SK-N-SH (cell line): ENCODE measurements around the gene KIF6. TPM values are rescaled to one million over a fixed set of nuclear protein-coding genes. Genes with fewer than 3 reads are reported as not detected.

ENCODE experiments used
- CTCF ChIA-PET: fragments of 300-600, 350-600 bp; formaldehyde crosslinking; extraction: SDS; loops from one replicate; lab custom pipeline; 2021; lab: Yijun Ruan, JAX
- POLR2A ChIA-PET: fragments of 350-600 bp; sonication (Branson Sonifier 250); formaldehyde crosslinking; extraction: SDS; loops from one replicate; lab custom pipeline; 2020; ENCODE audit warnings: antibody characterized with exemption, inconsistent platforms; lab: Yijun Ruan, JAX
- DNase-seq: peaks from one replicate; pipeline ENCODE4 v3.0.0; 2012
- H2AFZ ChIP-seq: fragments of 200-600 bp; sonication (generic); 2 replicates; pipeline ENCODE4 v1.8.1; 2016; ENCODE audit warnings: antibody characterized with exemption, mild to moderate bottlenecking, low read depth
- H3F3A ChIP-seq: fragments of 200-600 bp; sonication (generic); replicated peaks from 2 replicates; pipeline ENCODE3; 2016; ENCODE audit warnings: antibody characterized with exemption, mild to moderate bottlenecking; ENCODE audit not compliant: insufficient read depth
- H3K27ac ChIP-seq, 2 experiments: fragments of 200-500 bp in 1 of 2; fragments of 200-600 bp in 1 of 2; sonication (Bioruptor generic) in 1 of 2; sonication (generic), shearing (Covaris generic) in 1 of 2; 2 replicates each; pipeline versions ENCODE4 v1.5.1 to v1.6.1; 2014 to 2016; ENCODE audit warnings: low read depth in 2 of 2, inconsistent platforms in 1 of 2, low read length in 1 of 2, mild to moderate bottlenecking in 1 of 2, mixed read lengths in 1 of 2
- H3K27me3 ChIP-seq: fragments of 200-600 bp; sonication (generic), shearing (Covaris generic); 2 replicates; pipeline ENCODE4 v1.6.1; 2016; ENCODE audit warnings: mixed run types; ENCODE audit not compliant: insufficient read depth
- H3K36me3 ChIP-seq, 2 experiments: fragments of 200-500 bp in 1 of 2; fragments of 200-600 bp in 1 of 2; sonication (Bioruptor generic) in 1 of 2; sonication (generic) in 1 of 2; replicated peaks in 1 of 2; 2 replicates each; pipeline versions ENCODE3 to v1.5.1; 2014 to 2016; ENCODE audit warnings: low read length in 1 of 2, mild to moderate bottlenecking in 1 of 2; ENCODE audit not compliant: insufficient read depth in 2 of 2, control insufficient read depth in 1 of 2
- H3K4me1 ChIP-seq, 2 experiments: fragments of 200-500 bp in 1 of 2; fragments of 200-600 bp in 1 of 2; sonication (Bioruptor generic) in 1 of 2; sonication (generic), shearing (Covaris generic) in 1 of 2; 2 replicates each; pipeline versions ENCODE4 v1.5.1 to v1.6.1; 2014 to 2016; ENCODE audit warnings: low read depth in 1 of 2, low read length in 1 of 2, mixed run types in 1 of 2; ENCODE audit not compliant: insufficient read depth in 2 of 2, control insufficient read depth in 1 of 2
- H3K4me2 ChIP-seq: fragments of 200-600 bp; sonication (generic), shearing (Covaris generic); 2 replicates; pipeline ENCODE4 v1.6.1; 2017; ENCODE audit warnings: mixed run types
- H3K4me3 ChIP-seq, 2 experiments: fragments of 200-500 bp in 1 of 2; fragments of 200-600 bp in 1 of 2; sonication (Bioruptor generic) in 1 of 2; sonication (generic), shearing (Covaris generic) in 1 of 2; 2 replicates each; pipeline versions ENCODE4 v1.5.1 to v1.8.1; 2014 to 2016; ENCODE audit warnings: low read depth in 2 of 2, inconsistent platforms in 1 of 2, low read length in 1 of 2, mild to moderate bottlenecking in 1 of 2, mixed read lengths in 1 of 2, moderate library complexity in 1 of 2
- H3K79me2 ChIP-seq: fragments of 200-600 bp; sonication (generic); 2 replicates; pipeline ENCODE4 v1.8.1; 2017; ENCODE audit warnings: mild to moderate bottlenecking; ENCODE audit not compliant: insufficient read depth
- H3K9ac ChIP-seq: fragments of 200-600 bp; sonication (generic); 2 replicates; pipeline ENCODE4 v1.6.1; 2017; ENCODE audit warnings: mixed run types
- H3K9me2 ChIP-seq: fragments of 200-600 bp; sonication (generic); 2 replicates; pipeline ENCODE4 v1.6.1; 2017; ENCODE audit warnings: mixed run types
- H3K9me3 ChIP-seq: fragments of 200-600 bp; sonication (generic); 2 replicates; pipeline ENCODE4 v1.6.1; 2017; ENCODE audit warnings: mixed run types, mild to moderate bottlenecking, moderate library complexity
- H4K20me1 ChIP-seq: fragments of 200-600 bp; sonication (generic); 2 replicates; pipeline ENCODE4 v1.6.1; 2017; ENCODE audit warnings: mild to moderate bottlenecking, mixed run types; ENCODE audit not compliant: insufficient read depth
- CHD2 ChIP-seq: fragments of 150-350 bp; IDR thresholded peaks from 2 replicates; pipeline ENCODE4 v1.6.1; 2018; ENCODE audit warnings: low read length; ENCODE audit not compliant: partially characterized antibody
- ELF1 ChIP-seq: IDR thresholded peaks from 2 replicates; pipeline ENCODE4 v1.4.0; 2012
- EZH2phosphoT487 ChIP-seq: fragments of 200-600 bp; sonication (generic); IDR thresholded peaks from 2 replicates; pipeline ENCODE4 v1.6.1; 2017; ENCODE audit warnings: low read depth, mixed run types, mild to moderate bottlenecking, antibody characterized with exemption, moderate library complexity, borderline replicate concordance
- FOSL2 ChIP-seq: IDR thresholded peaks from 2 replicates; pipeline ENCODE4 v1.4.0; 2012; ENCODE audit warnings: low read depth, mild to moderate bottlenecking, moderate library complexity, borderline replicate concordance
- GABPA ChIP-seq: IDR thresholded peaks from 2 replicates; pipeline ENCODE4 v1.4.0; 2012; ENCODE audit warnings: low read depth, mild to moderate bottlenecking
- GATA2 ChIP-seq: sonication (generic); formaldehyde crosslinking; IDR thresholded peaks from 2 replicates; pipeline ENCODE4 v1.5.0; 2020; ENCODE audit warnings: mild to moderate bottlenecking, missing genetic modification reagents
- JUND ChIP-seq: IDR thresholded peaks from 2 replicates; pipeline ENCODE4 v1.4.0; 2012
- MEF2A ChIP-seq: IDR thresholded peaks from 2 replicates; pipeline ENCODE4 v1.4.0; 2012; ENCODE audit warnings: low read depth, borderline replicate concordance
- MXI1 ChIP-seq: IDR thresholded peaks from 2 replicates; pipeline ENCODE4 v1.6.1; 2012; ENCODE audit warnings: mild to moderate bottlenecking, low read depth, low read length, improper control_type of control experiment
- RFX5 ChIP-seq: IDR thresholded peaks from 2 replicates; pipeline ENCODE4 v1.6.1; 2012; ENCODE audit warnings: mild to moderate bottlenecking, improper control_type of control experiment, low read length
- TAF1 ChIP-seq: IDR thresholded peaks from 2 replicates; pipeline ENCODE4 v1.6.1; 2012; ENCODE audit warnings: low read depth, mild to moderate bottlenecking, low read length, moderate library complexity, borderline replicate concordance
- TEAD4 ChIP-seq: IDR thresholded peaks from 2 replicates; pipeline ENCODE4 v1.4.0; 2012; ENCODE audit warnings: mild to moderate bottlenecking, borderline replicate concordance; ENCODE audit not compliant: insufficient read depth
- WGBS: methylation state at CpG from one replicate; pipeline ENCODE4 v1.1.6; 2017; ENCODE audit warnings: low lambda C conversion rate; 5-methylcytosine and 5-hydroxymethylcytosine counted together
- polyA plus RNA-seq, 3 experiments: library from polyadenylated mRNA; depleted of rRNA; stranded (reverse); fragments of >200 nt; gene quantifications; 2 replicates each; pipeline ENCODE4 v1.2.3, GENCODE V29; 2012
- TF ChIP-seq, protein P1 (sequence below): IDR thresholded peaks from 2 replicates; pipeline ENCODE4; 2012
- TF ChIP-seq, protein P2 (sequence below): fragments of 150-350 bp; IDR thresholded peaks from 2 replicates; pipeline ENCODE4 v1.6.1; 2016; ENCODE audit warnings: mild to moderate bottlenecking, low read depth, low read length
- TF ChIP-seq, protein P3 (sequence below): IDR thresholded peaks from 2 replicates; pipeline ENCODE4 v1.4.0; 2012; ENCODE audit warnings: low read depth, borderline replicate concordance
- TF ChIP-seq, protein P4 (sequence below): fragments of 200-600 bp; sonication (generic); IDR thresholded peaks from 2 replicates; pipeline ENCODE4 v1.6.1; 2017; ENCODE audit warnings: antibody characterized with exemption, mild to moderate bottlenecking, moderate library complexity
- TF ChIP-seq, protein P5 (sequence below): fragments of 150-350 bp; IDR thresholded peaks from 2 replicates; pipeline ENCODE4 v1.6.1; 2017; ENCODE audit warnings: antibody characterized with exemption, low read length, low read depth, borderline replicate concordance
- TF ChIP-seq, protein P6 (sequence below): IDR thresholded peaks from 2 replicates; pipeline ENCODE4 v1.6.1; 2012; ENCODE audit warnings: mild to moderate bottlenecking, low read depth, low read length, moderate library complexity

The KIF6 gene
- polyA plus RNA-seq, 1 of the 3 experiments (the other 2 are of a cell fraction) = 0.13 TPM

DNA sequence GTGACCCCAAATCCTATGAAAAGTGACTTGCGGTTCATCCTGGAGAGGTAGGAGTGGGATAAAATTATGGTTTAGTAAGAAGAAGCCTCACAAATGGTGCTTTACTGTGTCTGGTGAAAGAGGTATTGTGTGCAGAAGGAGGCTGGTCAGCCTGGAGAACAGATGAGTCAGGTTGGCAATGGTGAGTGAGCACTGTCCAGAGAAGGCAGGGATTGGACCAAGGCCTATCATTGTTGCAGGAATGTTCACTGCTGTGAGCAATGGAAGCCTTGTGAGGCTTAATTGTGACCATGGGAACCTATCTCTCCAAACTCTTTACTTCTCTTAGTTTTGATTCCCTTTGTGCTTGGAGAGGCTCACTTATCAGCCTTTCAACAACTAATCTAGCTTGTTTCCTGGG lies 313.7 kb downstream of the KIF6 start:
- Histone ChIP-seq H3K4me1 (peaks cover 0 to 3% of the 10 kb centered on the region in 2 experiments; a peak in 1 of 4 replicates), H3K9me2 (no peaks in the 10 kb centered on the region), H4K20me1 (no peaks in the 10 kb centered on the region), H3K4me3 (no peak overlapping the region), H3K4me2 (no peak overlapping the region), H3K27ac (no peak overlapping the region), H3K36me3 (no peaks in the 10 kb centered on the region), H3K9me3 (no peaks in the 10 kb centered on the region), H3F3A (no peaks in the 10 kb centered on the region), H3K79me2 (no peaks in the 10 kb centered on the region), H3K27me3 (no peaks in the 10 kb centered on the region), H3K9ac (no peak overlapping the region), H2AFZ (no peak overlapping the region)
- ChIA-PET CTCF (interaction anchor here (0.9 kb wide), 1 partner anchor 26 kb away, joined by 3 read pairs; no protein-coding TSS in a partner anchor), POLR2A (no interaction called here)
- WGBS = 89% methylated on average over 1 of the region's 1 CpG
- no peak for DNase-seq
- TF ChIP-seq, protein P1, sequence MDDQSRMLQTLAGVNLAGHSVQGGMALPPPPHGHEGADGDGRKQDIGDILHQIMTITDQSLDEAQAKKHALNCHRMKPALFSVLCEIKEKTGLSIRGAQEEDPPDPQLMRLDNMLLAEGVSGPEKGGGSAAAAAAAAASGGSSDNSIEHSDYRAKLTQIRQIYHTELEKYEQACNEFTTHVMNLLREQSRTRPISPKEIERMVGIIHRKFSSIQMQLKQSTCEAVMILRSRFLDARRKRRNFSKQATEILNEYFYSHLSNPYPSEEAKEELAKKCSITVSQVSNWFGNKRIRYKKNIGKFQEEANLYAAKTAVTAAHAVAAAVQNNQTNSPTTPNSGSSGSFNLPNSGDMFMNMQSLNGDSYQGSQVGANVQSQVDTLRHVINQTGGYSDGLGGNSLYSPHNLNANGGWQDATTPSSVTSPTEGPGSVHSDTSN = no peak
- TF ChIP-seq MXI1 (no peak), TEAD4 (no peak), MEF2A (no peak), TAF1 (no peak), ELF1 (no peak), FOSL2 (no peak), RFX5 (no peak), GABPA (no peak), CHD2 (no peak), EZH2phosphoT487 (no peak), JUND (no peak), GATA2 (no peak)
- TF ChIP-seq, protein P2, sequence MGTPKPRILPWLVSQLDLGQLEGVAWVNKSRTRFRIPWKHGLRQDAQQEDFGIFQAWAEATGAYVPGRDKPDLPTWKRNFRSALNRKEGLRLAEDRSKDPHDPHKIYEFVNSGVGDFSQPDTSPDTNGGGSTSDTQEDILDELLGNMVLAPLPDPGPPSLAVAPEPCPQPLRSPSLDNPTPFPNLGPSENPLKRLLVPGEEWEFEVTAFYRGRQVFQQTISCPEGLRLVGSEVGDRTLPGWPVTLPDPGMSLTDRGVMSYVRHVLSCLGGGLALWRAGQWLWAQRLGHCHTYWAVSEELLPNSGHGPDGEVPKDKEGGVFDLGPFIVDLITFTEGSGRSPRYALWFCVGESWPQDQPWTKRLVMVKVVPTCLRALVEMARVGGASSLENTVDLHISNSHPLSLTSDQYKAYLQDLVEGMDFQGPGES = no peak
- TF ChIP-seq, protein P3, sequence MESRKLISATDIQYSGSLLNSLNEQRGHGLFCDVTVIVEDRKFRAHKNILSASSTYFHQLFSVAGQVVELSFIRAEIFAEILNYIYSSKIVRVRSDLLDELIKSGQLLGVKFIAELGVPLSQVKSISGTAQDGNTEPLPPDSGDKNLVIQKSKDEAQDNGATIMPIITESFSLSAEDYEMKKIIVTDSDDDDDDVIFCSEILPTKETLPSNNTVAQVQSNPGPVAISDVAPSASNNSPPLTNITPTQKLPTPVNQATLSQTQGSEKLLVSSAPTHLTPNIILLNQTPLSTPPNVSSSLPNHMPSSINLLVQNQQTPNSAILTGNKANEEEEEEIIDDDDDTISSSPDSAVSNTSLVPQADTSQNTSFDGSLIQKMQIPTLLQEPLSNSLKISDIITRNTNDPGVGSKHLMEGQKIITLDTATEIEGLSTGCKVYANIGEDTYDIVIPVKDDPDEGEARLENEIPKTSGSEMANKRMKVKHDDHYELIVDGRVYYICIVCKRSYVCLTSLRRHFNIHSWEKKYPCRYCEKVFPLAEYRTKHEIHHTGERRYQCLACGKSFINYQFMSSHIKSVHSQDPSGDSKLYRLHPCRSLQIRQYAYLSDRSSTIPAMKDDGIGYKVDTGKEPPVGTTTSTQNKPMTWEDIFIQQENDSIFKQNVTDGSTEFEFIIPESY = no peak
- TF ChIP-seq, protein P4, sequence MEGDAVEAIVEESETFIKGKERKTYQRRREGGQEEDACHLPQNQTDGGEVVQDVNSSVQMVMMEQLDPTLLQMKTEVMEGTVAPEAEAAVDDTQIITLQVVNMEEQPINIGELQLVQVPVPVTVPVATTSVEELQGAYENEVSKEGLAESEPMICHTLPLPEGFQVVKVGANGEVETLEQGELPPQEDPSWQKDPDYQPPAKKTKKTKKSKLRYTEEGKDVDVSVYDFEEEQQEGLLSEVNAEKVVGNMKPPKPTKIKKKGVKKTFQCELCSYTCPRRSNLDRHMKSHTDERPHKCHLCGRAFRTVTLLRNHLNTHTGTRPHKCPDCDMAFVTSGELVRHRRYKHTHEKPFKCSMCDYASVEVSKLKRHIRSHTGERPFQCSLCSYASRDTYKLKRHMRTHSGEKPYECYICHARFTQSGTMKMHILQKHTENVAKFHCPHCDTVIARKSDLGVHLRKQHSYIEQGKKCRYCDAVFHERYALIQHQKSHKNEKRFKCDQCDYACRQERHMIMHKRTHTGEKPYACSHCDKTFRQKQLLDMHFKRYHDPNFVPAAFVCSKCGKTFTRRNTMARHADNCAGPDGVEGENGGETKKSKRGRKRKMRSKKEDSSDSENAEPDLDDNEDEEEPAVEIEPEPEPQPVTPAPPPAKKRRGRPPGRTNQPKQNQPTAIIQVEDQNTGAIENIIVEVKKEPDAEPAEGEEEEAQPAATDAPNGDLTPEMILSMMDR = no peak
- TF ChIP-seq, protein P5, sequence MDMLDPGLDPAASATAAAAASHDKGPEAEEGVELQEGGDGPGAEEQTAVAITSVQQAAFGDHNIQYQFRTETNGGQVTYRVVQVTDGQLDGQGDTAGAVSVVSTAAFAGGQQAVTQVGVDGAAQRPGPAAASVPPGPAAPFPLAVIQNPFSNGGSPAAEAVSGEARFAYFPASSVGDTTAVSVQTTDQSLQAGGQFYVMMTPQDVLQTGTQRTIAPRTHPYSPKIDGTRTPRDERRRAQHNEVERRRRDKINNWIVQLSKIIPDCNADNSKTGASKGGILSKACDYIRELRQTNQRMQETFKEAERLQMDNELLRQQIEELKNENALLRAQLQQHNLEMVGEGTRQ = no peak
- TF ChIP-seq, protein P6, sequence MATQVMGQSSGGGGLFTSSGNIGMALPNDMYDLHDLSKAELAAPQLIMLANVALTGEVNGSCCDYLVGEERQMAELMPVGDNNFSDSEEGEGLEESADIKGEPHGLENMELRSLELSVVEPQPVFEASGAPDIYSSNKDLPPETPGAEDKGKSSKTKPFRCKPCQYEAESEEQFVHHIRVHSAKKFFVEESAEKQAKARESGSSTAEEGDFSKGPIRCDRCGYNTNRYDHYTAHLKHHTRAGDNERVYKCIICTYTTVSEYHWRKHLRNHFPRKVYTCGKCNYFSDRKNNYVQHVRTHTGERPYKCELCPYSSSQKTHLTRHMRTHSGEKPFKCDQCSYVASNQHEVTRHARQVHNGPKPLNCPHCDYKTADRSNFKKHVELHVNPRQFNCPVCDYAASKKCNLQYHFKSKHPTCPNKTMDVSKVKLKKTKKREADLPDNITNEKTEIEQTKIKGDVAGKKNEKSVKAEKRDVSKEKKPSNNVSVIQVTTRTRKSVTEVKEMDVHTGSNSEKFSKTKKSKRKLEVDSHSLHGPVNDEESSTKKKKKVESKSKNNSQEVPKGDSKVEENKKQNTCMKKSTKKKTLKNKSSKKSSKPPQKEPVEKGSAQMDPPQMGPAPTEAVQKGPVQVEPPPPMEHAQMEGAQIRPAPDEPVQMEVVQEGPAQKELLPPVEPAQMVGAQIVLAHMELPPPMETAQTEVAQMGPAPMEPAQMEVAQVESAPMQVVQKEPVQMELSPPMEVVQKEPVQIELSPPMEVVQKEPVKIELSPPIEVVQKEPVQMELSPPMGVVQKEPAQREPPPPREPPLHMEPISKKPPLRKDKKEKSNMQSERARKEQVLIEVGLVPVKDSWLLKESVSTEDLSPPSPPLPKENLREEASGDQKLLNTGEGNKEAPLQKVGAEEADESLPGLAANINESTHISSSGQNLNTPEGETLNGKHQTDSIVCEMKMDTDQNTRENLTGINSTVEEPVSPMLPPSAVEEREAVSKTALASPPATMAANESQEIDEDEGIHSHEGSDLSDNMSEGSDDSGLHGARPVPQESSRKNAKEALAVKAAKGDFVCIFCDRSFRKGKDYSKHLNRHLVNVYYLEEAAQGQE = no peak
